Trophoblast cell (in vitro differentiated cells and primary cell): ENCODE measurements around the gene CTIF.

ENCODE experiments used
- DNase-seq, 2 donors: peaks; one replicate each; pipeline ENCODE4 v3.0.0-alpha.2; 2016
- H2AFZ ChIP-seq: 2 replicates; pipeline ENCODE4 v1.6.1; 2013; ENCODE audit warnings: low read length, moderate library complexity, mild to moderate bottlenecking; ENCODE audit not compliant: insufficient read depth, poor library complexity
- H2AK5ac ChIP-seq: 2 replicates; pipeline ENCODE4 v1.6.1; 2013; ENCODE audit warnings: mild to moderate bottlenecking, low read length
- H2BK120ac ChIP-seq: 2 replicates; pipeline ENCODE4 v1.6.1; 2013; ENCODE audit warnings: low read length, mild to moderate bottlenecking, moderate library complexity; ENCODE audit not compliant: insufficient read depth, poor library complexity
- H2BK12ac ChIP-seq: 2 replicates; pipeline ENCODE4 v1.6.1; 2013; ENCODE audit warnings: mild to moderate bottlenecking, low read length, moderate library complexity
- H2BK5ac ChIP-seq: 2 replicates; pipeline ENCODE4 v1.6.1; 2013; ENCODE audit warnings: low read length, low read depth, moderate library complexity, mild to moderate bottlenecking; ENCODE audit not compliant: poor library complexity
- H3K14ac ChIP-seq: 2 replicates; pipeline ENCODE4 v1.6.1; 2013; ENCODE audit warnings: mild to moderate bottlenecking, low read length
- H3K18ac ChIP-seq: 2 replicates; pipeline ENCODE4 v1.6.1; 2013; ENCODE audit warnings: mild to moderate bottlenecking, low read length
- H3K23ac ChIP-seq: 2 replicates; pipeline ENCODE4 v1.6.1; 2013; ENCODE audit warnings: low read length
- H3K27ac ChIP-seq: 2 replicates; pipeline ENCODE4 v1.5.1; 2013; ENCODE audit warnings: low read depth, mild to moderate bottlenecking, inconsistent platforms, low read length, moderate library complexity
- H3K27me3 ChIP-seq: 2 replicates; pipeline ENCODE4 v1.6.1; 2013; ENCODE audit warnings: inconsistent platforms, mild to moderate bottlenecking, low read length, moderate library complexity; ENCODE audit not compliant: insufficient read depth
- H3K36me3 ChIP-seq, 2 experiments: 1 replicate in 1 of 2; 2 replicates in 1 of 2; pipeline ENCODE4 v1.6.1; 2013; ENCODE audit warnings: low read length in 2 of 2, mild to moderate bottlenecking in 2 of 2, moderate library complexity in 1 of 2; ENCODE audit not compliant: insufficient read depth in 2 of 2, control insufficient read depth in 1 of 2
- H3K4ac ChIP-seq: 2 replicates; pipeline ENCODE4 v1.6.1; 2013; ENCODE audit warnings: low read depth, mild to moderate bottlenecking, low read length, moderate library complexity
- H3K4me1 ChIP-seq, 2 experiments: 1 replicate in 1 of 2; 2 replicates in 1 of 2; pipeline ENCODE4 v1.6.1; 2013; ENCODE audit warnings: low read length in 2 of 2, mild to moderate bottlenecking in 2 of 2, moderate library complexity in 1 of 2; ENCODE audit not compliant: insufficient read depth in 2 of 2, control insufficient read depth in 1 of 2
- H3K4me2 ChIP-seq: 2 replicates; pipeline ENCODE4 v1.6.1; 2013; ENCODE audit warnings: inconsistent platforms, mild to moderate bottlenecking, low read length, moderate library complexity
- H3K4me3 ChIP-seq: 2 replicates; pipeline ENCODE4 v1.5.1; 2013; ENCODE audit warnings: mild to moderate bottlenecking, low read depth, low read length, inconsistent platforms
- H3K79me1 ChIP-seq: one replicate; pipeline ENCODE4 v1.6.1; 2013; ENCODE audit warnings: low read length
- H3K79me2 ChIP-seq: 2 replicates; pipeline ENCODE4 v1.6.1; 2013; ENCODE audit warnings: low read length, mild to moderate bottlenecking; ENCODE audit not compliant: control insufficient read depth, insufficient read depth, poor library complexity
- H3K9ac ChIP-seq: 2 replicates; pipeline ENCODE4 v1.6.1; 2013; ENCODE audit warnings: mild to moderate bottlenecking, low read length
- H3K9me3 ChIP-seq: 2 replicates; pipeline ENCODE4 v1.6.1; 2013; ENCODE audit warnings: low read depth, mild to moderate bottlenecking, control low read depth, inconsistent platforms, low read length; ENCODE audit not compliant: insufficient read depth
- H4K12ac ChIP-seq: 2 replicates; pipeline ENCODE4 v1.6.1; 2013; ENCODE audit warnings: low read depth, mild to moderate bottlenecking, low read length, moderate library complexity
- H4K8ac ChIP-seq: 2 replicates; pipeline ENCODE4 v1.6.1; 2013; ENCODE audit warnings: low read depth, mild to moderate bottlenecking, low read length, moderate library complexity
- H4K91ac ChIP-seq: one replicate; pipeline ENCODE4 v1.6.1; 2013; ENCODE audit warnings: low read depth, mild to moderate bottlenecking, low read length, moderate library complexity
- WGBS: extraction: QIAGEN DNeasy Blood & Tissue Kit; methylation state at CpG from one replicate; pipeline ENCODE4 v1.1.7; 2013; ENCODE audit warnings: missing lambda C conversion rate; ENCODE audit not compliant: insufficient read length, insufficient coverage; ENCODE audit errors: extremely low coverage; 5-methylcytosine and 5-hydroxymethylcytosine counted together

The CTIF gene

GRCh38 chr18:48813833-48814489 is 275.1 kb downstream of the CTIF start:
- no peak overlapping the region for H3K23ac ChIP-seq
- H2BK5ac ChIP-seq: no peak overlapping the region
- no peak overlapping the region for H4K91ac ChIP-seq
- H3K4me3 ChIP-seq: no peak overlapping the region
- no peaks in the 10 kb centered on the region for H3K79me2 ChIP-seq
- H3K27ac ChIP-seq: no peak overlapping the region
- no peak overlapping the region for H3K14ac ChIP-seq
- H4K12ac ChIP-seq: no peak overlapping the region
- peaks cover 0 to 9% of the 10 kb centered on the region in 2 experiments for H3K36me3 ChIP-seq
- no peak overlapping the region for H3K9ac ChIP-seq
- no peaks in the 10 kb centered on the region for H3K79me1 ChIP-seq
- no peak overlapping the region for H3K4me2 ChIP-seq
- H3K4ac ChIP-seq: no peak overlapping the region
- no peak overlapping the region for H2AFZ ChIP-seq
- DNase-seq: no peak
- WGBS: no CpG with 5 or more reads among the region's 5 CpGs
- no peak overlapping the region for H4K8ac ChIP-seq
- H3K18ac ChIP-seq: no peak overlapping the region
- no peak overlapping the region for H2BK120ac ChIP-seq
- H3K4me1 ChIP-seq: no peaks in the 10 kb centered on the region
- no peaks in the 10 kb centered on the region for H3K27me3 ChIP-seq
- H2BK12ac ChIP-seq: no peak overlapping the region
- H2AK5ac ChIP-seq: no peak overlapping the region
- H3K9me3 ChIP-seq: no peaks in the 10 kb centered on the region

DNA sequence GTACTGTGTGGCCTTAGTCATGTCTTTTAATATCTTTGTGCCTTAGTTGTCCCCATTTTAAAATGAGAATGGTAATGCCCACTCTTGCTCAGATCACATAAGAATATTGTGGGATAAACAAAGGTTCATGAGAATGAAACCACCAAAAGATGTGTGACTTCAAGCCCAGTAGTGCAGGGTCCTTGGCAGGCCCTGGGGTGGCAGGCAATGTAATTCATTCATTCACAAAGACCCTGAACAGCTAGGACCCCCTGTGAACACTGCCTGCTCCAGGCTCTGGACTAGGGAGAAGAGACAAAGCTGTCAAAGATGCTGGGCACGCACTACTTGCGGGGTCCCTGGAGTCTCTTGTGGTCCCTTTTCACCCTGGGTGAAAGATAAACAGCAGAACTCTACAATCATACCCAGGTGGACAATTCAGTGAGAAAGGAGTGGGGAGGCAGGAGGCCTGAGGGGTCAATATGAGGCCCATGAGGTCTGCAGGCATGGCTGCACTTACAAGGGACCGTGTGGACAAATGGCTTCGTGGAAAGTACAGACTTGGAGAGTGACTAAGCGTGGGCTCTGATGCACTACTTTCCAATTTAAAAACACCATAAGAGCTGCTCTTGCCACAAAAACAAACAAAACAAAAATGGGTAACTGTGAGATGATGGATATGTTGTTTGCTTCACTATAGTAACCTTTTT is 275.8 kb downstream of the CTIF start:
- Histone ChIP-seq H3K4me1 (no peaks in the 10 kb centered on the region), H3K27me3 (no peaks in the 10 kb centered on the region), H3K79me2 (no peaks in the 10 kb centered on the region), H4K91ac (no peak overlapping the region), H3K14ac (no peak overlapping the region), H3K23ac (no peak overlapping the region), H3K36me3 (peaks cover 3 to 13% of the 10 kb centered on the region in 2 experiments), H3K27ac (no peak overlapping the region), H3K4me2 (no peak overlapping the region), H3K18ac (no peak overlapping the region), H3K9me3 (no peaks in the 10 kb centered on the region), H2AFZ (no peak overlapping the region), H3K4ac (no peak overlapping the region), H2BK120ac (no peak overlapping the region), H2BK5ac (no peak overlapping the region), H2BK12ac (peak overlapping the region; percentile 3), H4K8ac (no peak overlapping the region), H3K4me3 (no peak overlapping the region), H3K9ac (no peak overlapping the region), H4K12ac (no peak overlapping the region), H2AK5ac (no peak overlapping the region), H3K79me1 (no peaks in the 10 kb centered on the region)
- WGBS: no CpG with 5 or more reads among the region's 5 CpGs
- DNase-seq: peak in 1 of 2 donors; percentile 17

- H3K27me3 ChIP-seq: no peaks in the 10 kb centered on the region
- no peak overlapping the region for H3K4me3 ChIP-seq
- WGBS: no CpG with 5 or more reads among the region's 1 CpG
Measured at GRCh38 chr18:48815179-48815515, 276.3 kb downstream of the CTIF start.

DNA sequence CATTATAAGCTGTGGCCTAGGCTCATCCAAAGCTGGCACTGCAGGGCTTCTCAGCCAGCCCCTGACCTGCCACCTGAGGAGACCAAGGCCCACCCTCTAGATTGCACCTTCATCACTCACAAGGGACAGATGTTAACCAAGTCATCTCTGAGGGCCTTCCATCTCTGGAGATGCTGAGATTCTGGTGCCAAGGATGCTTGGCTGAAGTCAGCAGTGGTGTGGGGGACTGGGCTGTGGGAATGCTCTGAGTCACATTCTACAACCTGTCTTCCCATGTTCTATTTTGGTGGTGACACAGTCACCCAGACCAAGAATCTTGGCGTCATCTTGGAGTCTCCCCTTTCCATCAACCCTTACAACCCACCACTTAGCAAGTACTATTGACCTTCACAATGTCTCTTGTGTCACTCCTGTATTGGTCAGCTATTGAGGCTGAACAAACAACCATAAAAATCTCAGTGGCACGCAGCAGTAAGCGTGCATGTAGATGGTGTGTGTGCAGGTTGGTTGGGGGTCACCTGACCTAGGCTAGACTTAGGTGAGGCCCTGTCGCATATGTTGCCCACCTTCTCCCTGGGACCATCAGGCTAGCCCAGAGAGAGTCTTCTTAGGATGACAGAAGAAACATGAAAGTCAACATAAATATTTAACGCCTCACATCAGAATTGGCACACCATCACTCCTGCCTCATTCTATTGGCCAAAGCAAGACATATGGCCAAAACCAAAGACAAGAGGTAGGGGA is 276.9 kb downstream of the CTIF start:
- Histone ChIP-seq H3K4me1 (no peaks in the 10 kb centered on the region), H2AK5ac (no peak overlapping the region), H3K4ac (no peak overlapping the region), H3K9ac (no peak overlapping the region), H3K23ac (no peak overlapping the region), H3K79me1 (no peaks in the 10 kb centered on the region), H2BK5ac (no peak overlapping the region), H3K9me3 (no peaks in the 10 kb centered on the region), H2BK120ac (no peak overlapping the region), H4K12ac (no peak overlapping the region), H3K27me3 (no peaks in the 10 kb centered on the region), H3K4me3 (no peak overlapping the region), H4K8ac (no peak overlapping the region), H3K4me2 (no peak overlapping the region), H3K36me3 (peaks cover 5 to 16% of the 10 kb centered on the region in 2 experiments), H2BK12ac (no peak overlapping the region), H3K18ac (no peak overlapping the region), H3K27ac (no peak overlapping the region), H2AFZ (no peak overlapping the region), H3K79me2 (no peaks in the 10 kb centered on the region), H4K91ac (no peak overlapping the region), H3K14ac (no peak overlapping the region)
- WGBS: no CpG with 5 or more reads among the region's 5 CpGs
- no peak for DNase-seq

More at GRCh38 chr18:48815179-48815515, 276.3 kb downstream of the CTIF start:
- no peak overlapping the region for H2AFZ ChIP-seq
- H3K79me2 ChIP-seq: no peaks in the 10 kb centered on the region
- no peak overlapping the region for H2BK12ac ChIP-seq
- H4K91ac ChIP-seq: no peak overlapping the region
- no peaks in the 10 kb centered on the region for H3K4me1 ChIP-seq
- no peak overlapping the region for H2AK5ac ChIP-seq
- peaks cover 3 to 16% of the 10 kb centered on the region in 2 experiments for H3K36me3 ChIP-seq
- H2BK120ac ChIP-seq: no peak overlapping the region
- no peak overlapping the region for H3K18ac ChIP-seq
- H4K8ac ChIP-seq: no peak overlapping the region
- no peak overlapping the region for H3K14ac ChIP-seq
- H3K23ac ChIP-seq: no peak overlapping the region
- no peaks in the 10 kb centered on the region for H3K9me3 ChIP-seq
- no peak overlapping the region for H3K4ac ChIP-seq
- no peak for DNase-seq
- no peak overlapping the region for H3K9ac ChIP-seq
- H4K12ac ChIP-seq: no peak overlapping the region
- no peak overlapping the region for H3K4me2 ChIP-seq
- no peak overlapping the region for H3K27ac ChIP-seq
- no peaks in the 10 kb centered on the region for H3K79me1 ChIP-seq
- H2BK5ac ChIP-seq: no peak overlapping the region
